ENCODE results near the gene RBX1.

GRCh38 chr22:40951795-40952605, 822 bp downstream of the RBX1 start:
- TF ChIP-seq CTCF (IDR thresholded peaks at IDR 0.05) = no peak
- no peak for TF ChIP-seq POLR2AphosphoS5 (IDR thresholded peaks at IDR 0.05)
- peak in 2 of 4 donors; percentile 23 to 61 for TF ChIP-seq POLR2A (IDR thresholded peaks at IDR 0.05)
- no peak for TF ChIP-seq EP300 (IDR thresholded peaks at IDR 0.05)
